Transverse colon (tissue), 3 donors: Measurements from ENCODE around the gene TRAF7.

Experiments
- EP300 ChIP-seq: sonication (generic); formaldehyde crosslinking; IDR thresholded peaks from one replicate; pipeline ENCODE4 v1.6.1; 2017; ENCODE audit warnings: antibody characterized with exemption, low read depth
- POLR2A ChIP-seq: fragments of 450-650 bp; IDR thresholded peaks from one replicate; pipeline ENCODE4 v1.6.1; 2016; ENCODE audit warnings: antibody characterized with exemption, mild to moderate bottlenecking, moderate library complexity
- TF ChIP-seq, protein P1 (sequence below), 5 experiments: fragments of 200-600 bp in 3 of 5; fragments of 450-650 bp in 2 of 5; sonication (generic) in 3 of 5; IDR thresholded peaks; 1 replicate in 2 of 5; 2 replicates in 3 of 5; pipeline ENCODE4 v1.5.1; 2016 to 2017; ENCODE audit warnings: antibody characterized with exemption in 5 of 5, inconsistent platforms in 3 of 5, mild to moderate bottlenecking in 2 of 5, moderate library complexity in 1 of 5

GRCh38 chr16:2210386-2211365, 55.1 kb downstream of the TRAF7 start, which contains the start of gene BRICD5:
- TF ChIP-seq, protein P1, sequence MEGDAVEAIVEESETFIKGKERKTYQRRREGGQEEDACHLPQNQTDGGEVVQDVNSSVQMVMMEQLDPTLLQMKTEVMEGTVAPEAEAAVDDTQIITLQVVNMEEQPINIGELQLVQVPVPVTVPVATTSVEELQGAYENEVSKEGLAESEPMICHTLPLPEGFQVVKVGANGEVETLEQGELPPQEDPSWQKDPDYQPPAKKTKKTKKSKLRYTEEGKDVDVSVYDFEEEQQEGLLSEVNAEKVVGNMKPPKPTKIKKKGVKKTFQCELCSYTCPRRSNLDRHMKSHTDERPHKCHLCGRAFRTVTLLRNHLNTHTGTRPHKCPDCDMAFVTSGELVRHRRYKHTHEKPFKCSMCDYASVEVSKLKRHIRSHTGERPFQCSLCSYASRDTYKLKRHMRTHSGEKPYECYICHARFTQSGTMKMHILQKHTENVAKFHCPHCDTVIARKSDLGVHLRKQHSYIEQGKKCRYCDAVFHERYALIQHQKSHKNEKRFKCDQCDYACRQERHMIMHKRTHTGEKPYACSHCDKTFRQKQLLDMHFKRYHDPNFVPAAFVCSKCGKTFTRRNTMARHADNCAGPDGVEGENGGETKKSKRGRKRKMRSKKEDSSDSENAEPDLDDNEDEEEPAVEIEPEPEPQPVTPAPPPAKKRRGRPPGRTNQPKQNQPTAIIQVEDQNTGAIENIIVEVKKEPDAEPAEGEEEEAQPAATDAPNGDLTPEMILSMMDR (IDR thresholded peaks at IDR 0.05), result no peak
- TF ChIP-seq POLR2A (no peak), EP300 (no peak)
